Upper lobe of right lung (tissue), 1 donor: Measurements from ENCODE around the gene CLK1. TPM values are rescaled to one million over a fixed set of nuclear protein-coding genes. Genes with fewer than 3 reads are reported as not detected.

Source experiments
- ATAC-seq: fragments of 200-7000 bp; cut with Tn5 transposase; one replicate; pipeline ENCODE4 v1.9.1; 2020; ENCODE audit warnings: mild to moderate bottlenecking, moderate library complexity
- DNase-seq: peaks from one replicate; pipeline ENCODE4 v3.0.0-alpha.2; 2020
- H3K27ac ChIP-seq: fragments of 200-600 bp; one replicate; pipeline ENCODE4 v1.8.0; 2022
- H3K27me3 ChIP-seq: fragments of 200-600 bp; one replicate; pipeline ENCODE4 v1.8.0; 2022; ENCODE audit warnings: mild to moderate bottlenecking
- H3K36me3 ChIP-seq: fragments of 200-600 bp; one replicate; pipeline ENCODE4 v1.8.0; 2022
- H3K4me1 ChIP-seq: fragments of 200-600 bp; one replicate; pipeline ENCODE4 v1.8.0; 2022
- H3K4me3 ChIP-seq: fragments of 200-600 bp; one replicate; pipeline ENCODE4 v1.8.0; 2022; ENCODE audit warnings: mild to moderate bottlenecking
- H3K9me3 ChIP-seq: fragments of 200-600 bp; one replicate; pipeline ENCODE4 v1.8.0; 2022
- CTCF ChIP-seq: fragments of 200-600 bp; IDR thresholded peaks from one replicate; pipeline ENCODE4 v1.8.0; 2022; ENCODE audit warnings: antibody characterized with exemption
- intact Hi-C: fragments of 100-400 bp; cut with DNase I; formaldehyde crosslinking; loops from one replicate; pipeline ENCODE4 v1.11.0; 2022
- total RNA-seq: library from RNA; stranded (reverse); fragmentation: NEBNext Ultra II Directional; extraction: Animal tissue kit (Norgen Biotek cat#: 25700); gene quantifications from one replicate; pipeline ENCODE4 v1.2.1, GENCODE V29; 2021
- donor health status: DM: no; HTN: yes; CAD: no; lungs with severe emphysema.

CLK1 gene
- total RNA-seq, 1 donor from 2014 or later: 108 TPM

- Histone ChIP-seq H3K4me1 (no peaks in the 10 kb centered on the region), H3K27me3 (no peaks in the 10 kb centered on the region), H3K4me3 (no peak overlapping the region), H3K27ac (no peak overlapping the region), H3K9me3 (peaks cover 5% of the 10 kb centered on the region), H3K36me3 (no peaks in the 10 kb centered on the region)
- ATAC-seq: no peak
- intact Hi-C loops: no loop called here
- TF ChIP-seq CTCF: no peak
- no peak for DNase-seq
Measured at GRCh38 chr2:200839513-200839912, 24.9 kb downstream of the CLK1 start.

GRCh38 chr2:200834701-200835100, 29.8 kb downstream of the CLK1 start:
- intact Hi-C loops: no loop called here
- H3K27me3 ChIP-seq: no peaks in the 10 kb centered on the region
- TF ChIP-seq CTCF: no peak
- H3K9me3 ChIP-seq: peaks cover 5% of the 10 kb centered on the region
- H3K36me3 ChIP-seq: no peaks in the 10 kb centered on the region
- DNase-seq: no peak
- no peak overlapping the region for H3K4me3 ChIP-seq
- H3K27ac ChIP-seq: no peak overlapping the region
- no peaks in the 10 kb centered on the region for H3K4me1 ChIP-seq
- no peak for ATAC-seq

- intact Hi-C loops: no loop called here
- no peak for DNase-seq
- peaks cover 1% of the 10 kb centered on the region for H3K36me3 ChIP-seq
- H3K27me3 ChIP-seq: no peaks in the 10 kb centered on the region
- no peaks in the 10 kb centered on the region for H3K4me1 ChIP-seq
- H3K4me3 ChIP-seq: no peak overlapping the region
- no peak for ATAC-seq
- TF ChIP-seq CTCF: no peak
- no peaks in the 10 kb centered on the region for H3K9me3 ChIP-seq
- H3K27ac ChIP-seq: no peak overlapping the region
Measured at GRCh38 chr2:200829258-200829655, 35.2 kb downstream of the CLK1 start.

- no peak for TF ChIP-seq CTCF
- Histone ChIP-seq H3K4me3 (no peak overlapping the region), H3K4me1 (no peaks in the 10 kb centered on the region), H3K27ac (no peak overlapping the region), H3K9me3 (no peaks in the 10 kb centered on the region), H3K27me3 (no peaks in the 10 kb centered on the region), H3K36me3 (peaks cover 7% of the 10 kb centered on the region)
- ATAC-seq: no peak
- no peak for DNase-seq
- intact Hi-C loops: no loop called here
Measured at GRCh38 chr2:200828572-200829257, 35.7 kb downstream of the CLK1 start.

GRCh38 chr2:200828104-200828503, 36.4 kb downstream of the CLK1 start:
- H3K4me1 ChIP-seq: no peaks in the 10 kb centered on the region
- H3K27me3 ChIP-seq: no peaks in the 10 kb centered on the region
- DNase-seq (no peak), ATAC-seq (no peak)
- no peak for TF ChIP-seq CTCF
- intact Hi-C loops: no loop called here
- peaks cover 8% of the 10 kb centered on the region for H3K36me3 ChIP-seq
- no peak overlapping the region for H3K4me3 ChIP-seq
- no peak overlapping the region for H3K27ac ChIP-seq
- H3K9me3 ChIP-seq: no peaks in the 10 kb centered on the region
